ENCODE measurements around the gene CIC.

Gene CIC

DNA sequence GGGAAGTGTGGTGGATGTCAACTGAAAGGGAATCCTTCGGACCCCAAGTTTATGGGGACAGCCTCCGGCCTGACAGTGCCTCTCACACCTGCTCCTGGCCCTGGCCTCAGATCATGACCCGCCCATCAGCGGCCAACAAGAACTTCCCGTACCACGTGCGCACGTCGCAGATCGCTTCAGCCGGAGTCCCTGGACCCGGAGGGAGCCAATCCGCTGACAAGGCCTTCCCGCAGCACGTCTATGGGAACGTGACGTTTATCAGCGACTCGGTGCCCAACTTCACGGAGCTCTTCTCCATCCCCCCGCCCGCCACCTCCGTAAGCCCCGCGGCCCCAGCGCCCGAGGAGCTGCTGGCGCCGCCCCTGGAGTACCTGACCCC is 54.4 kb downstream of the CIC start:
- no peak for DNase-seq (ENCODE audit: low read depth, low spot score)
- TF ChIP-seq POLR2AphosphoS5 (IDR thresholded peaks at IDR 0.05; ENCODE audit: borderline replicate concordance, low read depth, low read length) (no peak), FOXP2 (optimal IDR thresholded peaks at IDR 0.05; ENCODE audit: control extremely low read depth, extremely low read length, insufficient read depth) (no peak), EZH2 (IDR thresholded peaks at IDR 0.05) (no peak)
- no peak overlapping the region for H3K4me3 ChIP-seq
- no peak overlapping the region for H3K9ac ChIP-seq (ENCODE audit: insufficient read length)
- no peaks in the 10 kb centered on the region for H3K9me3 ChIP-seq (ENCODE audit: low read depth, low read length)
- no peak overlapping the region for H3K27ac ChIP-seq
- H3K36me3 ChIP-seq (ENCODE audit: insufficient read depth, low read length) = no peaks in the 10 kb centered on the region

DNA sequence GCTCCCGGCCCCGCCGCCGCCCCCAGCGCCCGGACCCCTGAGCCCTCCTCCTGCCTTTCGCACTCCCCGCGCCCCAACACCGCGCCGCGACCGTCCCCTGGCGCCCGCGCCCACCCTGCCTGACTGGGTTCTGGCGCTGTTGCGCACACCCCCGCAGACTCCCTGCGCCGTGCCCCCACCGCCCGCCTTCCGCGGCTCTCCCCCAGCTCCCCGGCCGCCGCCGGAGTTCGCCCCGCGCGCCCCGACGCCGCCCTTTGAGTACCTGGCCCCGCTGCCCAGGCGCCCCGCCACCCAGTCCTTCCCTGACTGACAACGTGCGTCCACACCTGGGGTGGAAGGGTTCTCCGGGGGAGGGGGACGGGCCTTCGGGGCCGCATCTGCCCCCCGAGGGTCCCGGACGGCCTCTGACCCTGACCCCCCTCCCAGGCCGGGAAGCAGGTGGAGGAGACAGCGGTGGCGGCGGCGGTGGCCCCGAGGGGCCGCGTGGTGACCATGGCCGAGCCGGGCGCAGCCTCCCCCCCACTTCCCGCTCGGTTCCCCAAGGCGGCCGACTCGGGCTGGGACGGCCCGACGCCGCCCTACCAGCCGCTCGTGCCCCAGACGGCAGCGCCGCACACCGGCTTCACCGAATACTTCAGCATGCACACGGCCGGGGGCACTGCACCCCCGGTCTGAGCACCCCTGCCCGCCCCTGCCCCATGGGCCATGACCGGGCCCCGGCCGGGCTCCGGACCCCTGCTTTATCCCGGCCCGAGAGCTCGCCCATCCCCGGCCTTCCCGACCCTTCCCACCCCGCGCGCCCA is 55.0 kb downstream of the CIC start:
- TF ChIP-seq EZH2 (IDR thresholded peaks at IDR 0.05) (no peak), FOXP2 (optimal IDR thresholded peaks at IDR 0.05; ENCODE audit: control extremely low read depth, extremely low read length, insufficient read depth) (no peak), POLR2AphosphoS5 (IDR thresholded peaks at IDR 0.05; ENCODE audit: borderline replicate concordance, low read depth, low read length) (no peak)
- Histone ChIP-seq H3K4me3 (peak overlapping the region; percentile 51), H3K9ac (ENCODE audit: insufficient read length) (no peak overlapping the region)

DNA sequence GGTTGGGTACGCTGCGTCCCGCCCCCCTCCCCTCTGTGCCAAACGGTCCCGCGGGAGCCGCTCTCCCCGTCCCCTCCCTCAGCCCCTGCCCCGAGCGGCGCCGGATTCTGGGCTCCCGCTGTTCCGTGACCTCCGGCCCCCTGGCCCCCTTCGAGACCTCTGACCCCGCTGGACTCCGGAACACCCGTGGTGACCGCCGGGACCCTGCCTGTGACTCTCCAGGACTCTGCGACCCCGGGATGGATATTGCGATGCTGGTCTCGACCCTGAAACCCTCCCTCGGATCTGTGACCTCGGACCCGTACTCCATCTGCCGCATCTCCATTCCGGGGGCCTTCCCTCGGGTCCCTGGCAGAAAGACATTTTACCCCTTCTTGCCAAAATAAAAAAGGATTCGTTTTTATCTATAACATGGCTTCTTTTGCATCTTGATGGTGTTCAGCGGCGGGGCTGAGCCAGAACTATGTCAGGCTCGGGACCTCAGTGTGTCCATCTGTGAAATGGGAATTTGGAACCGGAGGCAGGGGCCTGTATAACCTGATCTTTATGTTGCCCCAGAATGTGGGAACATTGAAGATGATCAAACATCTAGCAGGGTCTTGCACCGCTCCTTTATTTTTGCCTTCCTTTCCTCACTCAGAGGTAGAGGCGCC is 55.7 kb downstream of the CIC start:
- no peak for DNase-seq (ENCODE audit: low read depth, low spot score)
- Histone ChIP-seq H3K9ac (ENCODE audit: insufficient read length) (peak overlapping the region; percentile 8), H3K4me3 (peak overlapping the region; percentile 51), H3K9me3 (ENCODE audit: low read depth, low read length) (no peaks in the 10 kb centered on the region), H3K36me3 (ENCODE audit: insufficient read depth, low read length) (no peaks in the 10 kb centered on the region), H3K27ac (no peak overlapping the region)
- TF ChIP-seq FOXP2 (optimal IDR thresholded peaks at IDR 0.05; ENCODE audit: control extremely low read depth, extremely low read length, insufficient read depth) (no peak), EZH2 (IDR thresholded peaks at IDR 0.05) (no peak), POLR2AphosphoS5 (IDR thresholded peaks at IDR 0.05; ENCODE audit: borderline replicate concordance, low read depth, low read length) (no peak)

More for the DNA sequence above, 55.0 kb downstream of the CIC start:
- no peaks in the 10 kb centered on the region for H3K9me3 ChIP-seq (ENCODE audit: low read depth, low read length)
- DNase-seq (ENCODE audit: low read depth, low spot score) = no peak
- no peaks in the 10 kb centered on the region for H3K36me3 ChIP-seq (ENCODE audit: insufficient read depth, low read length)
- H3K27ac ChIP-seq = no peak overlapping the region

DNA sequence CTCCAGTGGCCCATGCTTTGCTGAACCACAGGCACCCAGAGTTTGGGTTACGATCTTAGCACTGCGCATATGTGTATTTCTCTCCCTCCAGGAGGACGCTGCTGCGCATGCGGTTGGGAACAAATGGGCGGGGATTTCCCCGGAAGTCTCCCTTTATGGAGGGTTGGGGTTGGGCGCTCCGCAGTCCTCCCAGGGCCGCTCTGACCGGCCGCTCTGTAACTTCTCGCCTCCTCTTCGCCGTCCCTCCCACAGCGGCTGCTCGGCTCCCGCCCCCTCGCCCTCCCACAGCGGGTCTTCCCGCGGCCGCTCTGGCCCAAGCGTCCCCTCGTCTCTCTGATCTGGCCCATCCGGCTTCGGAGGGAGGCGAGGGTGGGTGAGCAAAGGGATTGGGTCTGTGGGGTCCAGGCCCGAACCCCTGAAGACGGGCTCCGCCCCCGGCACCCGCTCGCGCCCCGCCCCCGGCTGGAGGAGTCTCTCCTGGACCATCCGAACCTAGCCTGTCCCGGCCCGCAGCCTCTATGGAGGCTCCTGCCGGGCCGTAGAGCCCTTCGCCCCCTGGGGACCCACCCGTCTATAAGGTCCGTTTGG is 56.4 kb downstream of the CIC start, which contains the start of gene MEGF8:
TSS of gene MEGF8 (plus strand) at position 328 of the 588 bp plus-strand sequence. CDS start 609 bp downstream, outside the sequence.
- TF ChIP-seq EZH2 (IDR thresholded peaks at IDR 0.05) = no peak
- TF ChIP-seq POLR2AphosphoS5 (IDR thresholded peaks at IDR 0.05; ENCODE audit: borderline replicate concordance, low read depth, low read length) = peak; percentile 78
- Histone ChIP-seq H3K36me3 (ENCODE audit: insufficient read depth, low read length) (no peaks in the 10 kb centered on the region), H3K9ac (ENCODE audit: insufficient read length) (peak within 1 kb of the TSS; percentile 98), H3K27ac (0 out of 2 replicates have a peak within 1 kb of the TSS, but pooled peaks have one; percentile 40), H3K9me3 (ENCODE audit: low read depth, low read length) (no peaks in the 10 kb centered on the region), H3K4me3 (peak within 1 kb of the TSS; percentile 99)
- peak; percentile 97 for DNase-seq (ENCODE audit: low read depth, low spot score)

DNA sequence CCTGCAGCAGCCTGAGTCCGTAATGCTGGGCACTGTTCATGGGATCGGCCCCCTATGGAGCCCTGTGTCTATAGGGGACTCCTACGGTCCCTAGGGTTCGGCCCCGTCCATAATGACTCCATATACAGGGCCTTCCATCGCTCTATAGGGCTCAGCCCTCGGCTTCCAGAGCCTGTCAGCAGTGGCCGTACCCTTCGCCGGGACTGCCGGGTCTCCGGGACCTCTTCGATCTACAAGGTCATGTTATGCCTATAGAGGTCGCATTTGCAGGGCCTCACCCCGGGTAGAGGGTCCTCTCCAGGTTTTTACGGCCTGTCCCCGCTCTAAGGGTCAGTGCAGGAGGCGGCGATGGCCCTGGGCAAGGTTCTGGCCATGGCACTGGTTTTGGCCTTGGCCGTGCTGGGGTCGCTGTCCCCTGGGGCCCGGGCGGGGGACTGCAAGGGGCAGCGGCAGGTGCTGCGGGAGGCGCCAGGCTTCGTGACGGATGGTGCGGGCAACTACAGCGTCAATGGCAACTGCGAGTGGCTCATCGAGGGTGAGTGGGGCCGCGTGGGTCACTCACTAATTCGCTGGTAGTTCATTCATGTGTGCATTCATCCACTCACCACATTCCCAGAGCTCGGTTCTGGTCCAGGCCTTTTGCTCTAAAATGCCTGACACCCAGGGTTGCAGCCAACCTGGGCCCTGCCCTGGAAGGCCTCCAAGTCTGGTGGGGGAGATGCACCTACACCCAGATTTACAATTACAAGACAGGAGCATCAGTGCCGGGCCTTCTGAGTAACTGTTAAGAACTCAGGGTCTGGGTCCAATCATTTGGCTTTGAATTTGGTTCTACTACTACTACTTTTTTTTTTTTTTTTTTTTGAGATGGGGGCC is 57.1 kb downstream of the CIC start:
- DNase-seq (ENCODE audit: low read depth, low spot score) = no peak
- Histone ChIP-seq H3K9me3 (ENCODE audit: low read depth, low read length) (no peaks in the 10 kb centered on the region), H3K36me3 (ENCODE audit: insufficient read depth, low read length) (no peaks in the 10 kb centered on the region), H3K27ac (0 out of 2 replicates have a peak overlapping the region, but pooled peaks have one; percentile 40), H3K9ac (ENCODE audit: insufficient read length) (peak overlapping the region; percentile 98), H3K4me3 (peak overlapping the region; percentile 99)
- no peak for TF ChIP-seq FOXP2 (optimal IDR thresholded peaks at IDR 0.05; ENCODE audit: control extremely low read depth, extremely low read length, insufficient read depth)
- TF ChIP-seq POLR2AphosphoS5 (IDR thresholded peaks at IDR 0.05; ENCODE audit: borderline replicate concordance, low read depth, low read length) = no peak
- TF ChIP-seq EZH2 (IDR thresholded peaks at IDR 0.05) = no peak

DNA sequence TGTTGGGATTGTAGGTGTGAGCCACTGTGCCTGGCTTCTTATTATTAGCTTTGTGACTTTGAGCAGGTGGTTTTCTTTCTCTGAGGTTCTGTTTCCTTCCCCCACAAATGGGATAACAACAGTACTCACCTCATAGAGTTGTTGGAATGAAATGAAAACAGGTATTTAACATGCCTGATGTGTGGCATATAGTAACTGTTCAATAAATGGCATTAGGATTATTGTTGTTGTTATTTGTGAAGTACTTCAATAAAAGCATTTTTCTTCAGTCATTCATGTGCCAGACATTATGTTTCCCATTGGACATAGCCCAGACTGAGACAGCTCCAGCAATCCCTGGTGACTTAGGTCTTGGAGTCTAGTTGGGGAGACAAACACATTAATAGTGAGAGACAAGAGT is 57.9 kb downstream of the CIC start:
- Histone ChIP-seq H3K27ac (no peak overlapping the region), H3K9ac (ENCODE audit: insufficient read length) (peak overlapping the region; percentile 2), H3K9me3 (ENCODE audit: low read depth, low read length) (no peaks in the 10 kb centered on the region), H3K36me3 (ENCODE audit: insufficient read depth, low read length) (no peaks in the 10 kb centered on the region), H3K4me3 (peak overlapping the region; percentile 99; the same call in 1 of the 2 replicates)
- DNase-seq (ENCODE audit: low read depth, low spot score) = no peak
- TF ChIP-seq EZH2 (IDR thresholded peaks at IDR 0.05) (no peak), POLR2AphosphoS5 (IDR thresholded peaks at IDR 0.05; ENCODE audit: borderline replicate concordance, low read depth, low read length) (no peak), FOXP2 (optimal IDR thresholded peaks at IDR 0.05; ENCODE audit: control extremely low read depth, extremely low read length, insufficient read depth) (no peak)

DNA sequence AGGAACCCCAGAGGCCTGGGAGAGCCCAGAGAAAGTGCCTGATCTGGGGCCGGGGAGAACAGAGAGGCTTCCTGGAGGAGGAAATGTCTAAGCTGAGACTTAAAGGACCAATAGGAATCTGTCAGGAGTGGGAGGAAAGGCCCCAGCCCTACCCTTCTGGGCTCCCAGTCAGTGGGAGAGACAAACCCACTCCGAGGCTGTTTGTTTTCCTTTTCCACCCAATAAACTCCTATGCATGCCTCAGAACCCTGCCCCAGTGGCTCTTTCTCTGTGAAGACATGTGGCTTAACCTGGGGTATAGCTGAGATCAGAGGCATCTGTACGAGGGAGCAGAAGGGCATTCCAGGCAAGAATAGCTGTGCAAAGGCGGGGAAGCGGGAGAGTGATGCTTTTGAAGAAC is 58.3 kb downstream of the CIC start:
- H3K36me3 ChIP-seq (ENCODE audit: insufficient read depth, low read length) = no peaks in the 10 kb centered on the region
- DNase-seq (ENCODE audit: low read depth, low spot score) = no peak
- H3K27ac ChIP-seq = no peak overlapping the region
- TF ChIP-seq FOXP2 (optimal IDR thresholded peaks at IDR 0.05; ENCODE audit: control extremely low read depth, extremely low read length, insufficient read depth) (no peak), POLR2AphosphoS5 (IDR thresholded peaks at IDR 0.05; ENCODE audit: borderline replicate concordance, low read depth, low read length) (no peak), EZH2 (IDR thresholded peaks at IDR 0.05) (no peak)
- H3K9ac ChIP-seq (ENCODE audit: insufficient read length) = peak overlapping the region; percentile 2
- no peak overlapping the region for H3K4me3 ChIP-seq
- H3K9me3 ChIP-seq (ENCODE audit: low read depth, low read length) = no peaks in the 10 kb centered on the region
